Vagina (tissue), 2 donors: ENCODE data around the gene FGB.

Experiments
- POLR2A ChIP-seq, 2 donors: fragments of 450-650 bp; IDR thresholded peaks; one replicate each; pipeline ENCODE4 v1.6.1; 2017; ENCODE audit warnings: antibody characterized with exemption in 2 of 2, mild to moderate bottlenecking in 2 of 2, moderate library complexity in 2 of 2
- POLR2AphosphoS5 ChIP-seq, 2 donors: sonication (generic); formaldehyde crosslinking; IDR thresholded peaks; one replicate each; pipeline ENCODE4 v1.9.0; 2017; ENCODE audit warnings: antibody characterized with exemption in 2 of 2, mild to moderate bottlenecking in 2 of 2, low read depth in 1 of 2; ENCODE audit not compliant: insufficient read depth in 1 of 2
- TF ChIP-seq, protein P1 (sequence below), 3 experiments: fragments of 450-650 bp in 2 of 3; fragments of 200-600 bp in 1 of 3; sonication (generic) in 1 of 3; IDR thresholded peaks; one replicate each; pipeline ENCODE4 v1.5.1; 2017 to 2019; ENCODE audit warnings: antibody characterized with exemption in 3 of 3, mild to moderate bottlenecking in 2 of 3, moderate library complexity in 2 of 3

- TF ChIP-seq POLR2A (IDR thresholded peaks at IDR 0.05) = no peak
- TF ChIP-seq, protein P1, sequence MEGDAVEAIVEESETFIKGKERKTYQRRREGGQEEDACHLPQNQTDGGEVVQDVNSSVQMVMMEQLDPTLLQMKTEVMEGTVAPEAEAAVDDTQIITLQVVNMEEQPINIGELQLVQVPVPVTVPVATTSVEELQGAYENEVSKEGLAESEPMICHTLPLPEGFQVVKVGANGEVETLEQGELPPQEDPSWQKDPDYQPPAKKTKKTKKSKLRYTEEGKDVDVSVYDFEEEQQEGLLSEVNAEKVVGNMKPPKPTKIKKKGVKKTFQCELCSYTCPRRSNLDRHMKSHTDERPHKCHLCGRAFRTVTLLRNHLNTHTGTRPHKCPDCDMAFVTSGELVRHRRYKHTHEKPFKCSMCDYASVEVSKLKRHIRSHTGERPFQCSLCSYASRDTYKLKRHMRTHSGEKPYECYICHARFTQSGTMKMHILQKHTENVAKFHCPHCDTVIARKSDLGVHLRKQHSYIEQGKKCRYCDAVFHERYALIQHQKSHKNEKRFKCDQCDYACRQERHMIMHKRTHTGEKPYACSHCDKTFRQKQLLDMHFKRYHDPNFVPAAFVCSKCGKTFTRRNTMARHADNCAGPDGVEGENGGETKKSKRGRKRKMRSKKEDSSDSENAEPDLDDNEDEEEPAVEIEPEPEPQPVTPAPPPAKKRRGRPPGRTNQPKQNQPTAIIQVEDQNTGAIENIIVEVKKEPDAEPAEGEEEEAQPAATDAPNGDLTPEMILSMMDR (IDR thresholded peaks at IDR 0.05) = no peak
- no peak for TF ChIP-seq POLR2AphosphoS5 (IDR thresholded peaks at IDR 0.05; ENCODE audit: insufficient read depth in 1 of 2, low read depth in 1 of 2)
Measured at GRCh38 chr4:154573190-154573870, 10.5 kb downstream of the FGB start.
